Activated CD8-positive, alpha-beta T cell treated with anti-CD3 and anti-CD28 coated beads, Interleukin-2, amount 10 ng/mL, durations not matched to agents 7 days and 5 days (primary cell): Measurements from ENCODE around the gene SDHB. TPM values are rescaled to one million over a fixed set of nuclear protein-coding genes. Genes with fewer than 3 reads are reported as not detected.

Experiments used
- ATAC-seq: fragments of 150-1000 bp; cut with Tn5 transposase; one replicate; pipeline ENCODE4 v1.10.0; 2021; ENCODE audit warnings: moderate library complexity
- CTCF ChIA-PET: fragments of 350-600 bp; sonication (Branson Sonifier 250); formaldehyde crosslinking; loops from one replicate; lab custom pipeline; 2021; ENCODE audit warnings: antibody characterized with exemption; lab: Charles Lee
- POLR2A ChIA-PET: fragments of 350-600 bp; sonication (Branson Sonifier 250); formaldehyde crosslinking; loops from one replicate; lab custom pipeline; 2021; ENCODE audit warnings: antibody characterized with exemption; lab: Charles Lee
- DNase-seq: peaks from one replicate; pipeline ENCODE4 v3.0.0-alpha.2; 2020
- H3K27ac Mint-ChIP-seq: one replicate; pipeline ENCODE4 v1.8.0; 2021; ENCODE audit warnings: mild to moderate bottlenecking, mixed read lengths
- H3K27me3 Mint-ChIP-seq: one replicate; pipeline ENCODE4 v1.8.0; 2021; ENCODE audit warnings: low read depth, mixed read lengths
- H3K36me3 Mint-ChIP-seq: one replicate; pipeline ENCODE4 v1.8.0; 2021; ENCODE audit warnings: low read depth, mixed read lengths
- H3K4me1 Mint-ChIP-seq: one replicate; pipeline ENCODE4 v1.8.0; 2021; ENCODE audit warnings: low read depth, mixed read lengths
- H3K4me3 Mint-ChIP-seq: one replicate; pipeline ENCODE4 v1.8.0; 2021; ENCODE audit warnings: mild to moderate bottlenecking, mixed read lengths
- H3K9me3 Mint-ChIP-seq: one replicate; pipeline ENCODE4 v1.8.0; 2022; ENCODE audit warnings: mixed read lengths; ENCODE audit not compliant: insufficient read depth
- total RNA-seq, 2 experiments: library from RNA; stranded (reverse); gene quantifications; one replicate each; pipeline ENCODE4 v1.2.3, GENCODE V29; 2021

Gene SDHB
- total RNA-seq, 2 experiments from 2014 or later: 90.4 to 101 TPM

- ATAC-seq (no peak), DNase-seq (no peak)
- Mint-ChIP-seq H3K4me3 (no peak overlapping the region), H3K9me3 (no peaks in the 10 kb centered on the region), H3K36me3 (peaks cover 4% of the 10 kb centered on the region), H3K27me3 (no peaks in the 10 kb centered on the region), H3K4me1 (no peaks in the 10 kb centered on the region), H3K27ac (no peak overlapping the region)
- POLR2A ChIA-PET: no interaction called here
- CTCF ChIA-PET: no interaction called here
Observed at GRCh38 chr1:16992675-16993074, 61.2 kb downstream of the SDHB start.

GRCh38 chr1:16992102-16992501 is 61.7 kb downstream of the SDHB start:
- H3K27me3 Mint-ChIP-seq: no peaks in the 10 kb centered on the region
- ATAC-seq: no peak
- POLR2A ChIA-PET: no interaction called here
- H3K27ac Mint-ChIP-seq: no peak overlapping the region
- H3K4me1 Mint-ChIP-seq: no peaks in the 10 kb centered on the region
- no peak for DNase-seq
- H3K4me3 Mint-ChIP-seq: no peak overlapping the region
- H3K36me3 Mint-ChIP-seq: peaks cover 4% of the 10 kb centered on the region
- no peaks in the 10 kb centered on the region for H3K9me3 Mint-ChIP-seq
- CTCF ChIA-PET: no interaction called here

GRCh38 chr1:16991571-16991970 is 62.3 kb downstream of the SDHB start:
- DNase-seq (no peak), ATAC-seq (no peak)
- Mint-ChIP-seq H3K27ac (no peak overlapping the region), H3K36me3 (peaks cover 4% of the 10 kb centered on the region), H3K27me3 (no peaks in the 10 kb centered on the region), H3K4me1 (no peaks in the 10 kb centered on the region), H3K4me3 (no peak overlapping the region), H3K9me3 (no peaks in the 10 kb centered on the region)
- ChIA-PET CTCF (no interaction called here), POLR2A (no interaction called here)

GRCh38 chr1:16989676-16990391 is 64.0 kb downstream of the SDHB start:
- no peaks in the 10 kb centered on the region for H3K27me3 Mint-ChIP-seq
- ATAC-seq (no peak), DNase-seq (no peak)
- no peak overlapping the region for H3K4me3 Mint-ChIP-seq
- no peaks in the 10 kb centered on the region for H3K9me3 Mint-ChIP-seq
- CTCF ChIA-PET: interaction anchor here (0.9 kb wide), 1 partner anchor 12 kb away, joined by 3 read pairs; no protein-coding TSS in a partner anchor
- H3K27ac Mint-ChIP-seq: no peak overlapping the region
- H3K36me3 Mint-ChIP-seq: peaks cover 4% of the 10 kb centered on the region
- H3K4me1 Mint-ChIP-seq: no peaks in the 10 kb centered on the region
- POLR2A ChIA-PET: no interaction called here

- Mint-ChIP-seq H3K9me3 (no peaks in the 10 kb centered on the region), H3K27me3 (no peaks in the 10 kb centered on the region), H3K36me3 (peaks cover 4% of the 10 kb centered on the region), H3K4me3 (no peak overlapping the region), H3K27ac (no peak overlapping the region), H3K4me1 (no peaks in the 10 kb centered on the region)
- ATAC-seq (no peak), DNase-seq (no peak)
- CTCF ChIA-PET: interaction anchor here (1.1 kb wide), 1 partner anchor 27 kb away, joined by 4 read pairs; no protein-coding TSS in a partner anchor
- POLR2A ChIA-PET: no interaction called here
Observed at GRCh38 chr1:16988210-16988609, 65.6 kb downstream of the SDHB start.

- Mint-ChIP-seq H3K27ac (no peak overlapping the region), H3K9me3 (no peaks in the 10 kb centered on the region), H3K4me3 (no peak overlapping the region), H3K4me1 (no peaks in the 10 kb centered on the region), H3K36me3 (peaks cover 4% of the 10 kb centered on the region), H3K27me3 (peaks cover 2% of the 10 kb centered on the region)
- POLR2A ChIA-PET: no interaction called here
- no peak for DNase-seq
- CTCF ChIA-PET: interaction anchor here (1.1 to 2.4 kb wide), 2 partner anchors 26 kb away, joined by 4 to 8 read pairs; no protein-coding TSS in a partner anchor
- ATAC-seq: no peak
Observed at GRCh38 chr1:16986962-16987361, 66.9 kb downstream of the SDHB start.

- no peak overlapping the region for H3K4me3 Mint-ChIP-seq
- no peak overlapping the region for H3K27ac Mint-ChIP-seq
- no peaks in the 10 kb centered on the region for H3K9me3 Mint-ChIP-seq
- H3K36me3 Mint-ChIP-seq: peaks cover 4% of the 10 kb centered on the region
- ATAC-seq (no peak), DNase-seq (no peak)
- ChIA-PET POLR2A (no interaction called here), CTCF (interaction anchor here (2.4 kb wide), 1 partner anchor 25 kb away, joined by 8 read pairs; no protein-coding TSS in a partner anchor)
- no peaks in the 10 kb centered on the region for H3K4me1 Mint-ChIP-seq
- peaks cover 5% of the 10 kb centered on the region for H3K27me3 Mint-ChIP-seq
Observed at GRCh38 chr1:16986560-16986959, 67.3 kb downstream of the SDHB start.

- CTCF ChIA-PET: interaction anchor here (2.4 kb wide), 1 partner anchor 25 kb away, joined by 8 read pairs; no protein-coding TSS in a partner anchor
- Mint-ChIP-seq H3K27me3 (peaks cover 10% of the 10 kb centered on the region), H3K4me1 (peaks cover 4% of the 10 kb centered on the region), H3K36me3 (peaks cover 4% of the 10 kb centered on the region), H3K4me3 (no peak overlapping the region), H3K9me3 (no peaks in the 10 kb centered on the region), H3K27ac (no peak overlapping the region)
- POLR2A ChIA-PET: no interaction called here
- DNase-seq (no peak), ATAC-seq (no peak)
Observed at GRCh38 chr1:16986113-16986512, 67.7 kb downstream of the SDHB start.

- CTCF ChIA-PET: interaction anchor here (2.4 kb wide), 1 partner anchor 23 kb away, joined by 8 read pairs; no protein-coding TSS in a partner anchor
- Mint-ChIP-seq H3K4me3 (no peak overlapping the region), H3K27me3 (peaks cover 16% of the 10 kb centered on the region), H3K27ac (no peak overlapping the region), H3K4me1 (peaks cover 9% of the 10 kb centered on the region), H3K9me3 (no peaks in the 10 kb centered on the region), H3K36me3 (peaks cover 4% of the 10 kb centered on the region)
- POLR2A ChIA-PET: no interaction called here
- no peak for DNase-seq
- no peak for ATAC-seq
Observed at GRCh38 chr1:16984717-16985116, 69.1 kb downstream of the SDHB start.

- POLR2A ChIA-PET: interaction anchor here (0.7 kb wide), 1 partner anchor 35 kb away, joined by 4 read pairs; no protein-coding TSS in a partner anchor
- Mint-ChIP-seq H3K9me3 (no peaks in the 10 kb centered on the region), H3K27ac (no peak overlapping the region), H3K27me3 (peaks cover 20% of the 10 kb centered on the region), H3K36me3 (peaks cover 4% of the 10 kb centered on the region), H3K4me1 (peaks cover 9% of the 10 kb centered on the region), H3K4me3 (no peak overlapping the region)
- CTCF ChIA-PET: no interaction called here
- ATAC-seq (no peak), DNase-seq (no peak)
Observed at GRCh38 chr1:16983649-16984048, 70.2 kb downstream of the SDHB start.

GRCh38 chr1:16982902-16983301 is 70.9 kb downstream of the SDHB start:
- Mint-ChIP-seq H3K27ac (no peak overlapping the region), H3K36me3 (peaks cover 2% of the 10 kb centered on the region), H3K9me3 (no peaks in the 10 kb centered on the region), H3K4me3 (no peak overlapping the region), H3K4me1 (peaks cover 9% of the 10 kb centered on the region), H3K27me3 (peaks cover 20% of the 10 kb centered on the region)
- DNase-seq (no peak), ATAC-seq (no peak)
- ChIA-PET POLR2A (interaction anchor here (0.7 kb wide), 1 partner anchor 36 kb away, joined by 4 read pairs; no protein-coding TSS in a partner anchor), CTCF (no interaction called here)

GRCh38 chr1:16981269-16981849 is 72.5 kb downstream of the SDHB start:
- H3K27me3 Mint-ChIP-seq: peaks cover 20% of the 10 kb centered on the region
- POLR2A ChIA-PET: no interaction called here
- H3K4me1 Mint-ChIP-seq: peaks cover 9% of the 10 kb centered on the region
- no peaks in the 10 kb centered on the region for H3K36me3 Mint-ChIP-seq
- H3K9me3 Mint-ChIP-seq: no peaks in the 10 kb centered on the region
- no peak for DNase-seq
- H3K4me3 Mint-ChIP-seq: no peak overlapping the region
- no peak overlapping the region for H3K27ac Mint-ChIP-seq
- CTCF ChIA-PET: interaction anchor here (0.8 to 0.9 kb wide), 2 partner anchors 39 to 59 kb away, joined by 3 to 4 read pairs; partner anchors contain the start of gene CROCC
- ATAC-seq: no peak
